A549 (cell line): Measurements from ENCODE around the gene SH3PXD2A. TPM values are rescaled to one million over a fixed set of nuclear protein-coding genes. Genes with fewer than 3 reads are reported as not detected.

Experiments
- ATAC-seq, 2 experiments: fragments of 200-7000 bp in 1 of 2; fragments of >200 bp in 1 of 2; cut with Nextera tagmentation in 1 of 2; cut with Tn5 transposase in 1 of 2; 3 replicates each; pipeline versions ENCODE4 v1.8.0 to v1.9.1; 2018 to 2020; ENCODE audit warnings: mild to moderate bottlenecking in 1 of 2, moderate library complexity in 1 of 2
- CTCF ChIA-PET: fragments of 300-600 bp; sonication (Branson Sonifier 250); formaldehyde crosslinking; extraction: SDS; loops from one replicate; lab custom pipeline; 2021; ENCODE audit warnings: antibody characterized with exemption, inconsistent platforms; lab: Yijun Ruan, JAX
- POLR2A ChIA-PET: fragments of 350-600 bp; formaldehyde crosslinking; extraction: SDS; loops from one replicate; lab custom pipeline; 2021; ENCODE audit warnings: antibody characterized with exemption, inconsistent platforms; lab: Yijun Ruan, JAX
- DNase-seq, 2 experiments: peaks; one replicate each; pipeline versions ENCODE4 v3.0.0 to v3.0.0-alpha.2; 2011 to 2016; ENCODE audit warnings: low read depth in 1 of 2, low spot score in 1 of 2
- FAIRE-seq: peaks from 2 replicates; lab custom pipeline; 2011; peaks lifted over from hg19 to GRCh38; lab: Jason Lieb, UNC
- H3K27ac ChIP-seq, 2 experiments: fragments of >200 bp; sonication (Bioruptor Twin); formaldehyde crosslinking; 3 replicates each; pipeline ENCODE4 v1.5.1; 2016 to 2017
- H3K4me1 ChIP-seq: fragments of >200 bp; sonication (Bioruptor Twin); formaldehyde crosslinking; 3 replicates; pipeline ENCODE4 v1.6.1; 2016
- H3K4me2 ChIP-seq: fragments of >200 bp; sonication (Bioruptor Twin); formaldehyde crosslinking; 3 replicates; pipeline ENCODE4 v1.6.1; 2016
- H3K4me3 ChIP-seq: fragments of >200 bp; sonication (Bioruptor Twin); formaldehyde crosslinking; 3 replicates; pipeline ENCODE4 v1.5.1; 2016
- H3K9me3 ChIP-seq: fragments of >200 bp; sonication (Bioruptor Twin); formaldehyde crosslinking; 3 replicates; pipeline ENCODE4 v1.6.1; 2016
- ATOH8 ChIP-seq: fragments of 250-450 bp; sonication (Bioruptor Pico); IDR thresholded peaks from 2 replicates; pipeline ENCODE4 v1.5.0; 2020; ENCODE audit warnings: low read depth, mild to moderate bottlenecking, moderate library complexity
- E2F6 ChIP-seq: IDR thresholded peaks from 2 replicates; pipeline ENCODE4 v1.6.1; 2012; ENCODE audit warnings: low read depth, borderline replicate concordance
- FOSL2 ChIP-seq, 2 experiments: fragments of 450-650 bp in 1 of 2; fragments of >200 bp in 1 of 2; sonication (Bioruptor Twin) in 1 of 2; formaldehyde crosslinking; IDR thresholded peaks; 2 replicates each; pipeline versions ENCODE4 v1.5.0 to v1.6.1; 2016 to 2020; ENCODE audit warnings: mild to moderate bottlenecking in 1 of 2, moderate library complexity in 1 of 2
- HES2 ChIP-seq: fragments of >200 bp; sonication (Bioruptor Twin); formaldehyde crosslinking; IDR thresholded peaks from 2 replicates; pipeline ENCODE4 v1.6.1; 2016
- HEYL ChIP-seq: fragments of 250-450 bp; sonication (Bioruptor Pico); IDR thresholded peaks from 2 replicates; pipeline ENCODE4 v1.8.0; 2021; ENCODE audit warnings: mild to moderate bottlenecking, moderate library complexity
- HMGXB4 ChIP-seq: fragments of 250-450 bp; sonication (Bioruptor Pico); IDR thresholded peaks from 2 replicates; pipeline ENCODE4 v1.5.0; 2021; ENCODE audit warnings: mild to moderate bottlenecking, moderate library complexity, borderline replicate concordance
- HOXB13 ChIP-seq: fragments of 250-450 bp; sonication (Bioruptor Pico); IDR thresholded peaks from 2 replicates; pipeline ENCODE4 v1.5.0; 2020; ENCODE audit warnings: low read depth, mild to moderate bottlenecking, moderate library complexity
- HOXB5 ChIP-seq: fragments of 250-450 bp; sonication (Bioruptor Pico); IDR thresholded peaks from 2 replicates; pipeline ENCODE4 v1.5.0; 2020; ENCODE audit warnings: mild to moderate bottlenecking, moderate library complexity
- JUNB ChIP-seq: fragments of >200 bp; sonication (Bioruptor Twin); formaldehyde crosslinking; IDR thresholded peaks from 2 replicates; pipeline ENCODE4 v1.6.1; 2016
- PHF8 ChIP-seq: fragments of 200-600 bp; sonication (generic); IDR thresholded peaks from 2 replicates; pipeline ENCODE4 v1.6.1; 2016; ENCODE audit warnings: low read depth, mild to moderate bottlenecking, antibody characterized with exemption, moderate library complexity, borderline replicate concordance
- POLR2A ChIP-seq: IDR thresholded peaks from 2 replicates; pipeline ENCODE4 v1.6.1; 2012; ENCODE audit warnings: mild to moderate bottlenecking, low read length
- RCOR1 ChIP-seq: fragments of 150-350 bp; IDR thresholded peaks from 2 replicates; pipeline ENCODE4 v1.6.1; 2014; ENCODE audit warnings: antibody characterized with exemption, low read length, low read depth
- REST ChIP-seq: fragments of 200-600 bp; sonication (generic); IDR thresholded peaks from 2 replicates; pipeline ENCODE4 v1.6.1; 2016; ENCODE audit warnings: antibody characterized with exemption, mild to moderate bottlenecking, moderate library complexity
- SMC3 ChIP-seq: fragments of >200 bp; sonication (Bioruptor Twin); formaldehyde crosslinking; IDR thresholded peaks from 3 replicates; pipeline ENCODE4 v1.6.1; 2018; ENCODE audit warnings: inconsistent platforms
- TFCP2L1 ChIP-seq: fragments of 250-450 bp; sonication (Bioruptor Pico); IDR thresholded peaks from 2 replicates; pipeline ENCODE4 v1.5.0; 2021; ENCODE audit warnings: mild to moderate bottlenecking
- ZC3H11A ChIP-seq: fragments of 450-650 bp; IDR thresholded peaks from 2 replicates; pipeline ENCODE4 v1.6.1; 2014; ENCODE audit warnings: antibody characterized with exemption, mild to moderate bottlenecking
- ZFP36 ChIP-seq: fragments of 450-650 bp; IDR thresholded peaks from 2 replicates; pipeline ENCODE4 v1.6.1; 2014; ENCODE audit warnings: borderline replicate concordance; ENCODE audit not compliant: partially characterized antibody
- ZNF302 ChIP-seq: fragments of 250-450 bp; sonication (Bioruptor Pico); IDR thresholded peaks from 2 replicates; pipeline ENCODE4 v1.9.0; 2021; ENCODE audit warnings: inconsistent platforms, mild to moderate bottlenecking, moderate library complexity
- ZSCAN20 ChIP-seq: fragments of 250-450 bp; sonication (Bioruptor Pico); IDR thresholded peaks from 2 replicates; pipeline ENCODE4 v1.8.0; 2022; ENCODE audit warnings: mild to moderate bottlenecking, moderate library complexity
- WGBS: methylation state at CpG from one replicate; pipeline ENCODE4 v1.1.6; 2017; ENCODE audit errors: missing lambda C conversion rate; 5-methylcytosine and 5-hydroxymethylcytosine counted together
- polyA plus RNA-seq, 4 experiments: library from polyadenylated mRNA; depleted of rRNA in 3 of 4; stranded (reverse); fragments of >200 nt; fragmentation: RNase III in 1 of 4; extraction: RNeasy Plus Mini Kit Qiagen cat#74134 plus additional on column Dnase treatment in 1 of 4; gene quantifications; 2 replicates in 3 of 4; 3 replicates in 1 of 4; pipeline ENCODE4 v1.2.3, GENCODE V29; 2011 to 2017

Gene SH3PXD2A
- polyA plus RNA-seq, 2 of the 4 experiments (the other 2 are of a cell fraction) = 2.4 to 3.9 TPM

GRCh38 chr10:103551619-103552602, 303.5 kb downstream of the SH3PXD2A start:
- TF ChIP-seq SMC3 (no peak), ZC3H11A (no peak), ZSCAN20 (CRISPR knock-in tag) (no peak), RCOR1 (no peak), ZNF302 (CRISPR knock-in tag) (no peak), HOXB5 (CRISPR knock-in tag) (no peak), POLR2A (no peak), ZFP36 (no peak), ATOH8 (CRISPR knock-in tag) (no peak), TFCP2L1 (no peak), FOSL2 (IDR thresholded peaks at IDR 0.05) (no peak), FOSL2 (CRISPR knock-in tag; IDR thresholded peaks at IDR 0.05) (no peak), HEYL (no peak), JUNB (no peak), REST (no peak), E2F6 (no peak), HES2 (no peak)
- WGBS = 59% methylated on average over 9 of the region's 10 CpGs
- no peak for ATAC-seq
- Histone ChIP-seq H3K4me2 (no peak overlapping the region), H3K4me3 (no peak overlapping the region), H3K4me1 (peaks cover 9% of the 10 kb centered on the region; the same call in 2 of the 3 replicates), H3K9me3 (no peaks in the 10 kb centered on the region), H3K27ac (no peak overlapping the region)
- ChIA-PET CTCF (interaction anchor here (1.6 to 3.2 kb wide), 2 partner anchors 13 to 41 kb away, joined by 8 to 19 read pairs; no protein-coding TSS in a partner anchor), POLR2A (no interaction called here)
- no peak for FAIRE-seq
- DNase-seq = no peak

- Histone ChIP-seq H3K4me3 (no peak overlapping the region), H3K4me2 (no peak overlapping the region), H3K27ac (no peak overlapping the region)
- WGBS = 79% methylated on average over 1 of the region's 1 CpG
- CTCF ChIA-PET = interaction anchor here (0.6 to 5.6 kb wide), 3 partner anchors 9 to 101 kb away, joined by 3 to 34 read pairs (median 3); no protein-coding TSS in a partner anchor
- DNase-seq (no peak), FAIRE-seq (no peak)
- POLR2A ChIA-PET = no interaction called here
- no peak for TF ChIP-seq HOXB13
- no peak for TF ChIP-seq PHF8
- no peak for TF ChIP-seq ATOH8 (CRISPR knock-in tag)
- TF ChIP-seq HMGXB4 (CRISPR knock-in tag) = no peak
- TF ChIP-seq, all 56 proteins: peak for 0
- Histone ChIP-seq H3K4me1 (peaks cover 5% of the 10 kb centered on the region; the same call in 1 of the 3 replicates), H3K9me3 (no peaks in the 10 kb centered on the region)
- ATAC-seq = no peak
Measured at GRCh38 chr10:103550229-103550628, 305.1 kb downstream of the SH3PXD2A start.
